Activated CD4-positive, alpha-beta T cell treated with anti-CD3 and anti-CD28 coated beads for 1 hour (primary cell): ENCODE measurements around the gene RPS6KA2.

ENCODE experiments used
- DNase-seq: peaks from one replicate; pipeline ENCODE4 v3.0.0-alpha.2; 2020

RPS6KA2 gene

DNA sequence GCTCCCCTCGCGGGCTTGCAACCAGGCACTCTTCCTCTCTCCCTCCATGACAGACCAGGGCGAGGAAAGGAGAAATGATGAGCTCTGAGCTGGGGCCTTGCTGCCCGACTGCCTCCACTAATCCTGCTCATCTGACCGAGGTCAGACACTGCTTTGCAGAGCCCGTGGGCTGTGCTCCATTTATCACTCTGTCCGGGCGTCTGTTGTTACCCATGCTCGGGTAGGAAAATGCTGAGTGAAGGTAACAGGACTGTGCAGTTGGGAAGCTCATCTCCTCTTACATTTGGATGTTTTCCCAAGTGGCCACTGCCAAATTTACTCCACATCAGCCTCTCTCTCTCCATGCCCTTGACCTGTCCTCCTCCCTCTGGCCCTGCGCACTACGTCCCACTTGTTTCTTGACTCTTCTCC, 14.6 kb downstream of the RPS6KA2 start:
- no peak for DNase-seq

DNA sequence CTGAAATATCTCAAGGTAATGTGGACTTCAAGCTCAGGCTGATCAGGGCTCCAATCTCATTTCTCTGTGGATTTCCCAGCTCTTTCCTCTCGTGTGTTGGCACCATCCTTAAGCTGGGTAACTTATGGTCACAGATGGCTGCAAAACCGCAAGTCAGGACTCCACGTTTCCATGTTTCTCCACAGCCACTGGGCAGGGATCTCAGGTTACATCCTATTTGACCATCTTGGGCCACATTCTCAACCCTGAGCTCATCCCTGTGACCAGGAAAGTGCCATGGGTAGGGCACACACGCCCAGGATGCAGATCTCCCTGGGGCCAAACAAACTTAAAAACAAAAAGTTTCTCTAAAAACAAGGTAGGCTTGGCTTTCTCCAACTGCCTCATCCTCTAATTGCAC, 15.4 kb downstream of the RPS6KA2 start:
- no peak for DNase-seq

DNA sequence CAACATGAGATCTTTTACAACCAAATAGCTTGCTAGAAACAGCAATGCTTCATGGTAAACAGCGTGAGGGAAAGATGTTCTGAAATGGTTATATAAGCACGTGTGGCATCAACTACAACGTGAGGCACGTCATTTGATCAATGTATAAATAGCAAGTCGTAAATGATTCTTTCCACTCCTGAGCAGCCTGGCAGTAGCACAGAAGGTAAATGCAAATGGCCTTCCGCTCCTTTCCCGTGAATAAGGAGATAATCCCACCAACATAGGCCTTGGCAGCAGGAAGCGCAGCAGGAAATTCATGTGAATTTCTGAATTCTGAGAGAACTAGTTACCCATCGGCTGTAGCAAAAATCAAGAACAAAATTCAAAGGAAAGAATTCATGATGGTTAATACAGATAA, 17.0 kb downstream of the RPS6KA2 start:
- no peak for DNase-seq

DNA sequence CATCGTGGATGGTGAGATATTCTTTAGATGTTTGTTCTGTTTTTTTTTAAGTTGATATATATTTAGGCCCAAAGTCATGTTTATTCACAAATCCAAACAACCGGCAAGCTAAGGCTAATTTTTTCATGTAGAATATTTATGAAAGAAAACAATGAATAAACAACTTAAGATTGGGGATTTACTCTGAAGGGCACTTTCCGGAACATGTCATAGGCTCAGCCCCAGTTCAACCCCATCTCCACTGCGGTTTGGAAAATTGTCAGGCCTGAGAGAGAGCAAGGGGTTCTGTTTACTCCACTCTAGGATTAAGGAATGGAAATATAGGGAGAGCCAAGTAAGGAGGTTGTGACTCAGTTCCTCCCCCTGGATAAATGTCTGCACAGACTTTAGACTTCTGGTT, 18.3 kb downstream of the RPS6KA2 start:
- no peak for DNase-seq

DNA sequence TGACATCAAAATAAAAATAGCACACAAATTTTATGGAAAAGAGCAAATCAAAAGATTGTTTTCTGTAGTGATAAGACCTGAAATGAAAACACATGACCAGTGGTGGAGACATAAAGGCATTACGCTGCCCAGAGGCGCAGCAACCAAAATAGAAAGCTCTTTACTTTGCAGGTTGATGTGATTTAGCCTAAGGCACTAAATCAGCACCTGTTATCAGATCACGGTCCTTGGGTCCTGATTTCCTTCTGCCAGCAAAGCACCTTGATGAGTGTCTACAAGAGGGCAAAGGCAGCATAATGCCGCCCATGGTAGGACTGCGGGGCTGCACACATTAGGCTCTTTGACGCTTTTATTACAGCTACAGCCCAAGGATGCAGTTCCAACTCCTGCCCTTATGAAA, 21.3 kb downstream of the RPS6KA2 start:
- DNase-seq = no peak

DNA sequence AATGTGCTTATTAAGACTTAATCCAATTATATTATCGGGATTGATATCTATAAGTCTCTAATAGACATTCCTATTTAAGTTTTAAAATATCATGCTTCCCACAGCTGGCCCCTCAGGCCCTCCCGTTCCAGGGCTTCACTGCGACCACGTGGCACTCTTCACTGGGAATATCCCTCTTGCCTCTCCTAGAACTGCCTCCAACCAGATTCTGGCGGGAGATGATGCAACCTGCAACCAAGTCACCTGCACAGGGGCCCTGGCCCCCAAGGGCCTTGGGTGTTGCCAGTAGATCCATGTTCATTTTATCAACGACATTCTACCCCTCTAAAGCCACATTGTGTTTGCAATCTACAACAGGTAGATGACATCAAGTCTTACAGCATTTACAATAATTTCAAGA, 22.1 kb downstream of the RPS6KA2 start:
- no peak for DNase-seq

DNA sequence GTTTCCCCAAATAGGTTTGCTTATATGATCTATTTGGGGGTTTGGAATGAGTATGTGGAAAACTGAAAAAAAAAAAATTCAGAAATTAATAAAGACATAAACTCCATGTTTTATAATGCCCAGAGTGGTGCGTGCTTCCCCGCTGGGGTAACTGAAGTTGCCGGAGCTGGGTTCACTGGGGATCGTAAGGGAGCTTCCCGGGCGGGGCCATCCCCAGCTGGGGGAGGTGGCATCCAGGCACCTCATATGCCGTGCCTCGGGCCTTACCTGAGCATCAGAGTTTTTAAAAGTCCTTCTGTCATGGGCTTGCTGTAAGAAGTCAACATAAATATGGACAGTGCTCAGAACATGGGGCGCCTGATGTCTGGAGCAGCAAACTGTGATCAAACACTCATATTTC, 22.7 kb downstream of the RPS6KA2 start:
- DNase-seq = no peak

DNA sequence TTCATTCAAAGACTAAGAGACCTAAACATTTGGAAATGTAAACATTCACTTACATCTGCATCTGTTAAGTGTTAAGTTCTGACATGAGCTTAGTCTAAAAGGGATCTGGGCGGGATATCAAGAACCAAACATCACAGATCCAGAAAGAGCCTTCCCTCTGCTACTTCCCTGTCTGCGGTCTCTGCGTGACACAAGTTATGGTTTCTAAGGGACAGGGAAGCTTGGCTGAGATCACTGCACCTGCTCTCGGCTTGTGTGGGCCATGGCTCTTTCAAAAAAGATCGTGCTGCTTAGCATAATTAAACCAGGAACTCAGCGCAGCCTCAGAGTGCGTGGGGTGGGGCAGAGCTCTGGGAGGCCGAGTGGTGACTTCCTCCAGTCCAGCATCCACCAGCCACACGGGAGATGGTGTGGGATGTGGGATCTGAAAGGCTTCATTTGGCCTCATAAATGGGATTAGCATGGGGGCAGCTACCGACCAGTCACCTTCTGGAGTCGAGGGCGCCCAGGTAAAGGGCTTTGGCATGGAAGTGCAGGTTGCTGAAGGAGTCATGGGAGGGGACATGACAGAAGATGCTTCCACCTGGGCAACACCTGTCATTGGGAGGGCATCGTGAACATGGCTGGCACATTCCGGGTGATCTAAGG, 23.9 kb downstream of the RPS6KA2 start:
- no peak for DNase-seq

DNA sequence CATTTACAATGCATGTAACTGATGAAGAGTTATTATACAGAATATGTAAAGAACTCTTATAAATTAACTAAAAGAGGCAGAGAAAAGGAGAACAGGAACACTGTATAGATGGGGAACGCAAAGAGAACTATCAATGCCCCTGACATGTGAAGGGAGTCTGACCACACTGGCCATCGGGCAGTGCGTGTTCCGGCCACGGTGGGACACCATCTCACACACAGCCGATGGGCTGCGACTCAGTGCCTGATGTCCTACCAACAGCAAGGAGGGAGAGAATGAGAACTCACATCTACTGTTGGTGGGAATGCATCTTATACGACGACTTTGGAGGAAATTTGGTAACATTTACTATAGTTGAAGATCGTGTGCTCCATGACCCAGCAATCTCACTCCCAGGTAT, 25.1 kb downstream of the RPS6KA2 start:
- DNase-seq = no peak

DNA sequence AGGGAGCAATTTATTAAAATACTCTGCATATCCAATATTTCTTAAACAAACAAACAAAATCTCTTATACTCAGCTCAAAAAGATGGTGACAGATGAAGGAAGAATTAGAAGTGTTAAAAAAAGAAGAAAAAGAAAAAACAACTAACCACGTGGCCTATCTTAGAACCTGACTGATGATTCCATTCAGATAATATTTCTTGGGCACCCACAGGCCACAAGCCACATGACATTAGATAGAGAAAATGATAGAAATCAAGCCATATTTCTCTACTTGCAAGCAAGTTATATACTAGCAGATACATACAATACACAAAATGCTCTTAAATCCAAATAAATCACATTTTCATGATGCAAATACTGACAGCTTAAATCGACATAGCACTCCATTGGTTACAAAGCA, 26.1 kb downstream of the RPS6KA2 start:
- no peak for DNase-seq

DNA sequence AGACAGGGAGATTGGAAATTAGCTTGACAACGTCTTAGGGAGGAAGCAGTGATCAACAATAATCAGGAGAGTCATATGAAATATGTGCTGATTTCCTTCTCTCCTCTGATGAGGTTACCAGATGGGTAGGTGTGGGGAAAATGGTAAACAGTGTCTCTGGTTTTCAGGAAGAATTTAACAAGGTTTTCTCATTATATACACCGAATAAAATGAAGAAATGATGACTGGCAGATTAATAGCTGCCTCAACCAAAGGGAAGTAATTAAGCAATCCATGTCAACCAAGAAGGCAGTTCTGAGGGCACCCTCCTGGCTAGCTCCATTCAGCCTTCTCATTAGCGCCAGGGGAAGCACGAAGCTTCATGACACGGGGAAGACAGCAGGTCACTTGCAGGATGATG, 27.8 kb downstream of the RPS6KA2 start:
- no peak for DNase-seq

DNA sequence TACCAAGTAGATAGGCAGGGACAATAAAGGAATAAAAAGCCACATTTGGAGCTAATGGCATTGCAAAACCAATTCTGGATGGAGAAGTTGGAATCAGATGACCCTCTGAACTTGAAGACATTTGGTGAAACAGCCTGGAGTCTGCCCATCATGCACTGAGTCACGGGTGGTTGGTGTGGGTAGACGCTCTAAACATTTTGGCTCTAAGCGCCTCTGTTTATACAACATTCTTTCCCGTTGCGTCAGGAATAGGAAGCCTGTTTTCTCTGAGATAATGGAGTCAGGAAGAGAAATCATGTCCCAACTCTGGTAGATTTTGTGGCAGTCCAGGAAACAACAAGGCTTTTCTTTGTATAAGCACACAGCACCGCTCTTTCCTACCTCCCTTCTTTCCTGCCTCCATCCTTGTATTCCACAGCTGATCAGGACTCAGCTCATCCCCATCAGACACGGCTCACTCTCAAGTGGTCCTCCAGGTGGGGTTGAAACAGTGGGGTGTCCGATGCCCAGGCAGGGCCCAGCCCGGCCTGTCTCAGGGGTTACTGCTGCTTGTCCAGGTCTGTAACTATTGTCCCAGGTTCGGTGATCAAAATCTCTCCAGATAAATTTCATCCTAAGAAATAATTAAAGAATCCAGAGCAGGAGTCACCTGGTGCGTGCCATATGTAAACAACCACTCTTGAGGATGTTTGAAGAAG, 28.5 kb downstream of the RPS6KA2 start:
- DNase-seq = no peak

DNA sequence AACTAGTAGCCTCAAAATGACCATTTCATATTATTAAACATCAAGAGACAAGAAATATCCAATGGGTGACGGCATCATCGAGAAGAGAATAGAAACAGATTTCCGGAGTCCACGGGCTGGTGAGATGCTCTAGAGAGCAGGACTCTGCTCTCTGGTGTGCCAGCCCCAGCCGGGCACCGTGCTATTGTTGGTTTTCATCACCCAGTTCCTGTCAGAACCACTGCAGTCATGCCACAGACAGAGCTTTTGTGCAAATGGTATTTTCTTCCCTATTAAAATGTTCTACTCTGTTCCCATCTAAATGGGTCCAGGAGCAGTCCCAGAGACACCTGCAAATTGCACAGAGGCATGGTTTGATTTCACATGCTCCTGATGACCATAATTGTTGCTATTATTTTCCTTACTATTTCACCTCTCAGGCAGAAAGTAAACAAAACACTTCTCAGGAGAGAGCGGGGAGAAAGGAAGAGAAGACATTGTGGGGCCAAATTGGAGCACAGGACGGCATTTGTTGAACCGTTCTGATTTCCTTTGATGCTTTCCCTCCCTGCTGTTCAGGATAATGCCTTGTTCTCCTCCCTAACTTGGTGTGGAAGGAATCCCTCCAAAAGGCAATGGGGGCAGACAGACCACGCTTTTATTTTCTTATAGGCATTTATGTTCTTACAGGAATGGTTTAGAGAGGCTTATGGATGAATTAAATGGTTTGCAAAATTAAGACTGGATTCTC, 29.2 kb downstream of the RPS6KA2 start:
- DNase-seq = no peak

DNA sequence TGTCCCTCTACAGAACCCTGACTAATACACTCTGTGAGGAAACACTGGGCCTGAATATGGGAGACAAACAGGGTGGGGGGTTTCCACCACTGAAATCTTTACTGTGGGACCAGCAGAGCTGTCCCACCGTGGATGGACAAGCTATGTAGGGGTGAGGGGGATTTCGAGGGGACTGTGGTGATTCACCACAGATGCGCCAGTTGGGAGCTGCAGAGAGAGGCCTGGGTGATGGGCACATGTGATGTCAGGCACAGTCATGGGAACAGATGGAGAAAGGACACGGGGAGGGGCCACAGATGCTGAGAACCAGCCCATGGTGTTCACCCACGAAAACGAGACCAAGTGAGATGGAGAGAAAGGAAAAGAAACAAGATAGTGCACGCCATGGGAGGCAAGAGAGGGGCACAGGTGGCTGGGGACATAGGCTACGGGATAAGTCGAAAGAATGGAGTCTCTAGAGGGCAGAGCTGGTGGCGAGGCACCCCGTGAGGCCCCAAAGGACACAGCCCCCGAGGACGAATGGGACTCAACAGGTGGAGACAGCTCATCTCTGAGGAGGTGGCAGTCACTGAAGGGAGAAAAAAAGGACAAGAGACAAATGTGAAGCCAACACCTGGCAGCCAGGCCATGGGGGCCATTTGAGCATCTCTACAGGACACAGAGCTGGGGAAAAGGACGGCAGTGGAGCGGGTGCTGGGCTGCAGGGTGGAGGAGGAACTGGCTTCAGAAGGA, 30.1 kb downstream of the RPS6KA2 start:
- no peak for DNase-seq

DNA sequence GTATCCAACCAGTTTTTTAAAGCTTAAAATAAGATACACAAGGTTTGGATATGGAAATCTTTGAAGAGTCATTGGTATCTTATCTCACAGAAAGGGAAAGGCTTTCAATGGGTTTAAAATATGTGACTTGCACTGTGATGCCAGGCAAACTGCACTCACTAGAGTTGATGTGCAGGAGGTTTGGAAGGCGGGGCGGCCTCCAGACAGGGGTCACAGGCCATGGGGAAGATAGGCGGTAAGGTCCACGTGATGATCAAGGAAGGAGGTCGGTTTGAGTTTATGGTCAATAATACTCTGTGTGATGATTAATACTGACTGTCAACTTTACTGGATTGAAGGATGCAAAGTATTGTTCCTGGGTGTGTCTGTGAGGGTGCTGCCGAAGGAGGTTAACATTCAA, 31.1 kb downstream of the RPS6KA2 start:
- no peak for DNase-seq

DNA sequence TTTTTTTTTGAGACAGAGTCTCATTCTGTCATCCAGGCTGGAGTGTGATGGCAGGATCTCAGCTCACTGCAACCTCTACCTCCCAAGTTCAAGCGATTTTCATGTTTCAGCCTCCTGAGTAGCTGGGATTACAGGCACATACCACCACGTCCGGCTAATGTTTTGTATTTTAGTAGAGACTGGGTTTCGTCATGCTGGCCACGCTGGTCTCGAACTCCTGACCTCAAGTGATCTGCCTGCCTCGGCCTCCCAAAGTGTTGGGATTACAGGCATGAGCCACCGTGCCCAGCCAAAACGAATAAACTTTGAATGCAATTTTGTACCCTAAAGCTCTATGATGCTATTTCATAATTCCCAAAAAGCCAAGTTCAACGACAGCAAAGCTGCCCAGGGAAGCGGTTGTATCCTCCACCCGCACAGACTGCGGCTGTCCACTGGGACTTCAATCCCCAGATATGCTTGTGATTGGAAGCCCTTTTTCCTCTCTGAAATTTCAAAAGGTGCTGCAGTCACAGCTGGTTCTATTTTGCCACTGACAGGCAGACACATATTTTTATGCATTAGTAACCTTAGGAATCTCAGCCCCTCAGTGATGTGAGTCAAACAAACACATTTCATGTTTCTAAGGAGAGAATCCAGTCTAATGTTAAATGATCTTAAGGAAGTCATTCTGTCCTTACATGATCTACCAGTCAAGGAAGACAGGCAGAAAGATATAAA, 31.8 kb downstream of the RPS6KA2 start:
- DNase-seq = no peak

DNA sequence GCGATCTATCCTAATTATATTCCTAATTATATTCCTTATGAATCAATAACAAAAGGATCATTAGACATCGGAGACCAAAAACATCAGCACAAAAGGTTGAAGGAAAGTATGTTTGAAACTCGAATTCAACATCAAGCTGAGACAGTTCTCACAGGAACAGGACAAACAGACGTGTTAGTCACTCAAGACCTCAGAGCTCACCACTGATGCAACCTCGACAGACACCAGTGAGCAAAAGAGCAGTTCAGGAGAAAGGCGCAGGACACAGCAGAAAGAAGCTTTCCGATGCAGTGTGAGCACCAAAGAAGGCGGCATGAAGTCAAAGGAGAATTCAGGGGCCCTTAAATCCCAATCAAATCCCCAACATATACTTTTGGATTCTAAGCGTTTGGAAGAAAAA, 34.2 kb downstream of the RPS6KA2 start:
- DNase-seq = no peak

DNA sequence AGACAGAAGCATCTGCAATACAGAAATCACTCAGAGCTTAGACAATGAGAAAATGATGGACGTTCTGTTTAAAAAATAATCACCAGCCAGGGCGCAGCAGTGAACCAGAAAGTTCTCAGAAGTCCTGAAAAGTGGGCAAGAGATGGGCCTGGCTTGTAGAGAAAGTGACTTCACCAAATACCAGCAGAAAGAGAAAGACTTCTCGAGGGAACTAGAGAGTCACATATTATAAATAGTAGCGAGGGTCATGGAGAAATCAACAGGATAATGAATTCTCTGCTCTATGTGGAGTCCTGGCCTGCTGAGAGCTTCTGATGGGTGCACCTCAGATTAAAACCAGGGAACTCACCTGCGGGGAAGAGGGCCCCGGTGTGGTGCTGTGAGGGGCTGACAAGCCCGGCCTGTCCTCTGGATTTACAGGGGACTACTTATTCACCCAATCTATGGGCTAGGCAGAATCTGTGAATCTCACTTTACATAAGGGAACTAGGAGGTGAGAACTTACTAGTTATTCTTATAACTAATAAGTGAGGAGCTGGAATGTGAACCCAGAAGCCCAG, 35.0 kb downstream of the RPS6KA2 start:
- DNase-seq = no peak

DNA sequence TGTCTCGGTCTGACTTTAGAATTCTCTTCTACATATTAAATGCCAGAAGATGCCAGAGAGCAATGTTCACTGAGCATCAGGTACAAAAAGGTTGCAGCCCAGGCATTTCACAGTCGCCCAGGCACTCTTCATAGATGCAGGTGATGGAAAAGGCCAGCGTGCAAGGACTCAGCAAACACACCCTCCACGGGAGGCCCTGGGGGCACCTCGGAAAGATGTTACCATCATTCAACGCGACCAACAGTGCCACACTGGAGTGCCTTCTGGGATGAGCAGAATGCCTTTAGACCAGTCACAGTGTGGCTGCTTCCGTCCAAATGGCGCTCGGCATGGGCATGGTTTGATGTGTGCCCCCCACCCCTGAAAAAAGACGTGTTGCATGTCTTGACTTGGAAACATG, 36.0 kb downstream of the RPS6KA2 start:
- no peak for DNase-seq

DNA sequence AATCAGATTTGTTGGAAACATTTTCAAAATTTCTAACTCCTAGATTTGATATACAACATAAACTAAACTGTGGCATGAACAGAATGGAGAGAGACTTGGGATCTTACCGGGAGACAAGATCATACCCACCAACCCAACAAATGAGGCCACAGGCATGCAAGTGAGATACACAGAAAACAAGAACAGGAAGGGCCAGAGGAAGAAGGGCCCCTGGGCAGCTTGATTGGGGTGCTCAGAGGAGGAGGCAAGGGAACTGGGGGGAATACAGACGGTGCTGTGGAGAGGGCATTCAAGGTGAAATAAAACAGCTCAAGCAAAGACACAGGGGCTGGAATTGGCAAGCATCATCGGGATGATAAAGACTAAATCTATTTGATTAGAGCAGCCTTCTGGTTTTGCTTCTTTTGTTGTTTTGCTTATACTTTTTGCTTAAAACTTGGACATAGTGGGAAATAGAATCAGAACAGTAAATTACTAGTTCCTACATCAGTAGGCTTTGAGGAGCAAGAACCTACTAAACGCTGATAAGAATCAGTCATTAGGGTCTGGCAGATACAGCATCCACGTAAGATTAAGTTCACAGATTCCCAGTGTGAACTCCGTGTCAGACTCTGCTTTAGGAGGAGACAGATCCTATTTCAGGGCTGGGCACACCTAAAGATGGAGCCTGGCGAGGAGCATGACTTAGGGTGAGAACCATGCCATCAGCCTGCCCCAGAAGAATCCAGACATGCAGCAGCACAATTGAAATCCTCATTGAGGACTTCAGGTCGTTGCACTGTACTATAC, 37.1 kb downstream of the RPS6KA2 start:
- DNase-seq = no peak

DNA sequence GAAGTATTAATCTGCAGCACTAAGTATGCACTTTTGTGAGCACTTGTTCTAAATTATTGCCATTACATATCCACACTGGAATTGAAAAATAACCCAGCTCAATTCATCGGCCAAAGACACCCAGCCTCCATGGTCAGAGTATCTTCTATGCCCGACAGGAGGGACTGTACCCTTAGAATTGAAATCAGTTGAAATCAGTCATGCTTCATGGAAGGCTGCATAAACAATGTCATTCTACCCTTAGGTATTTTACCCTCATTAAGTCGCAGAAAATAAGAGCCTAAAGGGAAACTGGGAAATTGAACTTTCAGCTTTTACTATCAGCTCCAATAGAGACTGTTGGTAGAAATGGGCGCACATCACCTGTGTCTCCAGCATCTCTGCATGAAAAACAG, 37.7 kb downstream of the RPS6KA2 start:
- DNase-seq = no peak
